NCI-H1930 (cell line): ENCODE measurements around the gene PARP12.

Experiments used
- DNase-seq, 2 experiments: peaks; one replicate each; lab custom pipeline; 2025; lab: John Stamatoyannopoulos, UW

Gene PARP12

DNA sequence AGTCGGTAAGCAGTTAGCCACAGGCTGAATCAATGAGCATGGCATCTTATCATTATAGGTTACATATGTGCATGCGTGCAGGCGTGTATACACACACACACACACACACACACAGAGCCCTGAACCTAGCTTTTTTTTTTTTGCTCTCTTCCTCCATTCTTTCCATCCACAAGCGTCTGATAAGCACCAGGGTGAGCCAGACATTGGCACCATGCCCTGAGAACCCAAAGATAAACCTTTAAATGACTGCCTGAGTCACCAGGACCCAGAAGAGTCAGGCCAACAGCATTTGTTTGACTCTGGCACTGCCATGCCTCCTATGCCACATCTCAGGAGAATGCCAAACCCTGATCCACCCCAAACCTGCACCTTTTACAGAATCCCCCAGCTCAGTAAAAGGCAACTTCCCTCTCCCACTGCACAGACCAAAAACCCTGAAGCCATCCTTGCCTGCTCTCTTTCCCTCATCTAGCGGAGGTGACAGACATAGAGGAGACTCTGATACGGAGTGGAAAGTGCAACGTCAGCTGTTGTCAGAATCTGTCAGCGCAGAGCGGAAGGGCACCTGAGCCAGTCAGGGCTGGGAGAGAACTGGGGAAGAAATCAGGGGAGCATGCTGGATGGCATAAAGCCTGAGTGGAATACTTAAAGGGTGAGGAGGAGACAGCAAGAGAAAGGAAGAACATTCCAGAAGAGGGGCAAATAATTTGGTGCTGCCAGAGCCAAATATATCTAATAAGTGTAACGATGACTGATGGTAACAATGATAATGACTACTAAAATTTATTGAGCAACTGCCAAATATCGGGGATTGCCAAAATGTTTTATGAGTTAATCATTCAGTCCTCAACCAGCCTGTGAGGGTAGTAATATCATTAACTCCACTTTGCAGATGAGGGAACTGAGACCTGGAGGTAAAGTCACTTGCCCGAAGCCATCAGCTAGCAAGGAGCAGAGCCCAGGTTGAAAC, 3.2 kb downstream of the PARP12 start:
- no peak for DNase-seq

DNA sequence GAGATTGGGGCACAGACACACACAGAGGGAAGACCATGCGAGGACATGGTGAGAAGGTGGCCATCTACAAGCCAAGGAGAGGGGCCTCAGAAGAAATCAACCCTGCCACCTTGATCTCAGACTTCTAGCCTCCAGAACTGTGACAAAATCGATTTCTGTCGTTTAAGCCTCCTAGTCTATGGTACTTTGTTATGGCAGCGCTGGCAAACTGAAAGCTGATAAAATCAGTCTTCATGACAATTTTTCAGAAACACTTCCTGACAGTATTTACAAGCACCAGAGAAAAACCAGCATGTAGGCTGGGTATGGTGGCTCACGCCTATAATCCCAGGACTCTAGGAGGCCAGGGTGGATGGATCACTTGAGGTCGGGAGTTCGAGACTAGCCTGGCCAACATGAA, 4.2 kb downstream of the PARP12 start:
- no peak for DNase-seq

DNA sequence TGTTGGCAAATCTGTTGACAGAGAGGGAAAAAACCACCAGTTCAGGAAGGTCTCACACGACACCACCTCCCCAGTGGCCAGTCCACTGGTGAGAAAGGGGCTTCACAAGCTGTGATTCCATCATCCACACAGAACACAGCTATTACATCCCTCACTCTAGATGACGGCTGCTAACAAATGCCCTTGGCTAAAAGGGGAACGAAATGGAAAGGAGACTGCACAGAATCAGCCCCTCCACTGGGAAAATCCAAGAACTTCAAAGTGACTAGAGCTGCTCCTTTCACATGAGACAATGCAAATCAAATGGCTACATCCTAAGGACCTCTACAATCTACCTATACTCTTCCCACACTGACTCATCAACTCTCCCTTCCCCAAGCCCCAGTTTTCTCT, 5.6 kb downstream of the PARP12 start:
- no peak for DNase-seq

DNA sequence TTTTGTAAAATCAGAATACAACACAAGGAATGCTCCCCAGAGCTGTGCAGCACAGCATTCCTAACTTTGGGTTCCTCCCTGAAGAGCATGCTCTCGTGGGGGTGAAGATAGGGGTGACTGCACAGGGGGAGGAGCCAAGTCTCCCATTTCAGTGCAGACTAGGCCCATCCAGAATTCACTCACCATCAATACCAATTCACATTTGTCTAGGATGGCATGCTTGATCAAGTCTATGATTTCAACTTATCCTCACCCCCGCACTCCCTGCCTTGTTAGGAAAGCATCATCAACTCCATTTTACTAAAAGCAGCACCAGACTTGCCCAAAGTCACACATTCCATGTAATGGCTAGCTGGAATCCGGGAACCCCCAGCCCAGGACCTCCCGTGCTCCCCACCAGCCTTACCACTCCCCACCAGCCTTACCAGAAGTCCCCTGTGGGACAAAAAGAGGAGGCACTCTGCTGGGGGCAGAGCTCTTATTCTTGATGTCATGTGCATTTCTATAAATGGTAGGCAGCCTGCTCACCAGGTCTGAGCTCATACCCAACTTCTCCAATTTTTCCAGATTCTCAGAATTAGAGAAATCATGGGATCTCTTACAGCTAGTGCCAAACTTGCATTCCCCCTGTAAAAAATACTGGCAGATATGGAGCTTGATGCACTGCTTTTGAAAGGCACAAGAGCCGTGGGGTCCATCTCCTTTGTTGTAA, 6.2 kb downstream of the PARP12 start:
- no peak for DNase-seq

DNA sequence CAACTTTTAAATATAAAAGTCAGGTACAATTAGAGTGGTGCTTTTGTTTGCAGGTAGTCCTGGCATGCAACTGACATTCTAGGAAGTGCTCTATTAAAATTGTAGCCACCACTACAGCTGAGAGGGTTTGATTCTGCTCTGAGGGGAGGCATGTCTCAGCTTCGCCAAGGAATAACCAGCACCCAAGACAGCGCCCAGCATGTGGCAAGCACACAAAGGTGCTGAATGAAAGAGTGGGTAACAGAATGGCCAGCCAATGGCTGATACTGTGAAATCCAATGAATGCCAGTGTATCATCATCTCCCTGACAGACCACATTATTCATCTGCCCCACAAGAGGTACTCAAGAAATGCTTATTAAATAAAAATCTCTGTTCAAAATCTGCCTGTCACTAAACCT, 6.9 kb downstream of the PARP12 start:
- no peak for DNase-seq

DNA sequence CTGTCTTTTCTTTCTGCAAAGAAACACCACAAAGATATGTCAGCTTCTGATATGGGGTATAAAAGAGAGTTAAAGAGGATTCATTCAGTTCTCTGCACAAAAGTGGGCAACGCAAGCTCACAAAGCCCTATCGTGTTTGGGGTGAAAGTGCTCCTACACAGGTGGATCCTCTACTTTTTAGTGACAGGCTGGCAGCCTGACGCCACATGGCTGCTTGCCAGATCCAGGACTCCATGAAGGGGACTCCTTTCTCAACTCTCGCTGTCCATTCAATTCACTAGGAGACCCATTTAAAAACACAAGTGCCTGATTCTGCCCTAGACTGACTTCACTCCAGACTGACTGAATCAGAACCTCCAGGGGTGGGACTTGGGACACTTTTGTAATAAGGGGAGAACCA, 8.0 kb downstream of the PARP12 start:
- DNase-seq = no peak

DNA sequence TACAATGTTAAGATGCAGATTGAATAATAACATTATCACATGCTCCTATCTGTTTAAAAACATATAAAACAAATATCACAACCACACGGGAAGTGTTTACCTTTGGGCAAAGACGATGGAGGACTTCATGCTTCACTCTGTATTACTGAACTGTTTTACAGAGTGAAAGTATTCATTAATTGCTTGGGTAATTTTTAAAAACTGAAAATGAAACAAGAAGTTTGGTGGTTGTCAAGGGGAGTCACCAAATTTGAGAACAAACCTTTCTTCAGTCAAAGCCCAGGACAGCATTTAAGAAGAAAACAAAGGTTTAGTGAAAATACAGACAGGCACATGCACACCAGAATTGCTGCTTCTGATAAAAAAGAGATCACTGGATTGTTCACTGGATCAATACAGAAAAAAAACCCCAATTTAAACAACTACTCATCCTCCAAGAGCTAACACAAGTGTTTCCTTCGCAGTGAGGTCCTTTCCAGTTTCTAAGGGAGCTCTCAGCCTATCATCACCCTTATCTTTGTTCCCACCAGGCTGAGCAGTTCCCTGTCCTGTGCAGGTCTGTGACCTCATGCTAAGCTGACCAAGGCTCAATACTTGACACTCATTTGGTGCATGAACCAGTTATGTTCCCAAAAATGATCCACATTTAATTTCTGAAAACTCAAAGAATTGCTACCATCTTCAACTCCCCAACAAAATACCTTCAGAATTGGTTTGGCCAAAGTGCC, 8.8 kb downstream of the PARP12 start:
- no peak for DNase-seq

DNA sequence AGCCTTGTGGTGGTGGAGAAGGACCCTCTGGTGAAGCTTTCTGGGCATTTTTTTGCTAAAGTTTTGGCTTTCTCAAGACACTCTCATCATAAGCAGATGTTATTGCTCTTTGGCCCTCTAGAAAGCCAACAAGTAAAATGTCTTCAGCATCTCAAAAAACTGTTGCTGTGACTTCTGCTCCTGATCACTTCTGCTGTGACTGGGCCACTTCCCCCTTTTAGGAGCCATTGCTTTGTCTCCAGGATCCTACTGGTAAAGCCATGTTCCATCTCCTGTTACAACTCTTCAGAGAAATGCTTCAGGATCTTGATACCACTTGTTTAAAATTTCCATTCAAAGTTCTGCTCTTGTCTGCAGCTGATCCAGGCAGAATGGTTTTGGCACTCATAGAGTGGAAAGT, 10.9 kb downstream of the PARP12 start:
- no peak for DNase-seq

DNA sequence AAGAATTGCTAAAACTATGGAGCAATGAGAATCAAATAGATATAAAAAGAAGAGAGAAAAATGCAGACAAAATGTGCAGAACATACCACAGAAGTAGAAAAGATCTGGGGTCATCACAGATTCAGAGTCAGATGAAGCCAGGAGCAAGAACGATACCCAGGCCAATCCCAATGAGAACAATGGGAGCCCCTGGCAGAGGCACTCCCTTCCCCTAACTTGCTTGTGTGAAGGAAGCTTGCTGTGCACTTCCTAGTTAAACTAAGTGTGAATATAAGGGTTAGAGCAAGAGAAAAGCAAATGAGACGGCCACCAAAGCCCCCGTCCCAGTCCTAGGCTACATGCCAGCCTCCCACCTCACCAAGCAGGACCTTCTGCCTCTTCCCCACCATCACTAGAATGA, 12.7 kb downstream of the PARP12 start:
- no peak for DNase-seq

DNA sequence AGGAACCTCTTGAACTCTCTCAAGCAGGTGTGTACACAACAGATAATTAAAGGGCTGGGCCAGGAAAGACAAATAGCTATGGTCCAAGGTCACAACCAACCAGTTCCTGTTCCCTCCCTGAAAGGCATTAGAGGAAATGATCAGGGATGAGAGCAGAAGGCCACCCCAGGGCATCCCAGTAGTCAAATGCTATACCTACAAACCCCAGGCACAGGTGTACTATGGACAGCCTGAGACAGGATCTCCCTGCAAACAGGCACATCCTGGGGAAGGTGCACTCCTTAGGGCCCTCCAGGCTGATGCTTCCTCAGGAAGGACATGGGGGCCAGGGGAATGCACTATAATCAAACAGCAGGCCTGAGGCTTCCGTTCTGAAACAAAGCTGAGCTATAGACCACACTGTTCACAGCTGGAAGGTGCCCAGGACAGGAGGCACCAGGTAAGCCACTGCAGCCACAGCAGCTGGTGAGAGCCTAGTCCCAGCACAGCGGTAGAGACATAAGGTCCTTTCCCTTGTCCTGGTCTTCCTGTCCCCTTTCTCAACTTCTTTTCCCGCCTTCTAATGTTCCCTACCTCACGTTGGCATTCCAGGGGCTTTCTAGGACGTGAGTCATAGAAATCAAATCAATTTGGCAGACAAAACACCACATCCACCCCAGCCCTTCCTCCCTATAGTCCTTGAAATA, 13.3 kb downstream of the PARP12 start:
- no peak for DNase-seq

DNA sequence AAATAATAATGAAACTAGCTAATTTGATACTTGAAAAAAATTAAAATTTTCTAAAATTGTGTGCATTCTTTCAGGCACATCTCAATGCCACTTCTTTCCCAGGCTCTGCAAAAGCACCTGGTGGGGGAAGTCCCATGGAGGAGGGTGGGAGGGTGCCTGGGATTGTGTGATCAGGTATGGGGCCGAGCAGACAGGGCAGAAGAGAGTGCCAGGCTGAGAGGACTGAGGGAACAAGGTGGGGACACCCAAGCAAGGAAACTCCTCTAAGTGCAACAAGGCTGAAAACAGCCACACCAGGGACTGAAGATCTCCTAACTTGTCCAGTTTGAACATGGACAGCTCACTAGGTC, 13.8 kb downstream of the PARP12 start:
- no peak for DNase-seq

DNA sequence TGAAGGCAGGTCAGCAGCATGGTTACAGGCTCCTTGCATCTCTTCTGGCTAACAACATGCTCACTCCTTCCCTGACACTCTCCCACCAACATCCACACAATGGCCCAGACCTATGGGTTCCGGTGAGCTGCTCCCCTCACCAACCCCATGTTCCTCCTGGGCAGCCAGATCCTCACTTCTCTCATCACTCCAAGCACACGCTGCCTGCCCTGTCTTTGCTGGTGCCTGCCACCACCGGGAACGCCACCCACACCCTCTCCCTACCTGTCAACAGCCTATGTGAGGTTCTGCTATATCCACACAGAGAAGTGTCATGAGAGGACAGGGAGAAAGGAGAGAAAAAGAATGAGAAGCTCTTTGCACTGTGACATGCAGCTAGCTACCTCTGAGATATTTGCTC, 14.6 kb downstream of the PARP12 start:
- no peak for DNase-seq

DNA sequence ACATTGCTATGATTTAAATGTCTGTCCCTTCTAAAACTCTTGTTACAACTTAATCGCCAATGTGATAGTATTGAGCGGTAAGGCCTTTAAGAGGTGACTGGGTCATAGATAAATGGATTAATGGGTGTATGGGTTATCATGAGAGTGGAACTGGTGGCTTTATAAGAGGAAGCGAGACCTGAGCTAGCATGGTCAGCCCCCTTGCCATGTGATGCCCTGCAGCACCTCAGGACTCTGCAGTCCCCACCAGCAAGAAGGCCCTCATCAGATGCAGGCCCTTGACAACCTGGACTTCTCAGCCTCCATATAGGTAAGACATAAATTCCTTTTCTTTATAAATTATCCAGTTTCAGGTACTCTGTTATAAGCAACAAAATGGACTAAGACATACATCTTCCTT, 15.6 kb downstream of the PARP12 start:
- no peak for DNase-seq

DNA sequence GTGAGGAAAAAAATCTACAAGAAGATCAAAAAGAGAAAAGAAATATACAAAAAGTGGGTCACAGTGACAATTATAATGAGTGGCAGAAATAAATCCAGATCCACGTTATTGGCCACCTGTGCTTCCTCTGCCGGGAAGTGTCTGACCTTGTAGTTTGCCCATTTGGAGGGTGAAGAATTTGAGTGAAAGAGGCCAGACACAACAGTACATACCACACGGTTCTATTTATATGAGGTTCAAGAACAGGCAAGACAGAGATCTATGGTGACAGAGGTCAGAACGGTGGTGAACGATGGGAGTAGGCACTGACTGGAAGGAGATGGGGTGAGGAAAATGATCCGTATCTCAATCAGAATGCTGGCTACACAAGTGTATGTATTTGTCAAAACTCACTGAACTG, 17.1 kb downstream of the PARP12 start:
- no peak for DNase-seq

DNA sequence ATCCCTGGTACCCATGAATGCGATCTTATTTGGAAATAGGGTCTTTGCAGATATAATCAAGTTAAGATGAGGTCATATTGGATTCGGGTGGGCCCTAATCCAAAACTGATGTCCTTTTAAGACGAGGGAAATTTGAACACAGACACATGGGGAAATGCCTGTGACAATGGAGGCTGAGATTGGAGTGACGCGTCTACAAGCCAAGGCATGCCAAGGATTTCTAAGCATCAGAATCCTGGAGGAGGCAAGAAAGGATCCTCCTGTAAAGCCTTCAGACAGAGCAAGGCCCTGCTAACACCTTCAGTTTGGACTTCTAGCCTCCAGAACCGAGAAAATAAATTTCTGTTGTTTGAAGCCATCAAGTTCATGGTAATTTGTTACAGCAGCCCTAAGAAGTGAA, 18.5 kb downstream of the PARP12 start:
- DNase-seq = no peak

DNA sequence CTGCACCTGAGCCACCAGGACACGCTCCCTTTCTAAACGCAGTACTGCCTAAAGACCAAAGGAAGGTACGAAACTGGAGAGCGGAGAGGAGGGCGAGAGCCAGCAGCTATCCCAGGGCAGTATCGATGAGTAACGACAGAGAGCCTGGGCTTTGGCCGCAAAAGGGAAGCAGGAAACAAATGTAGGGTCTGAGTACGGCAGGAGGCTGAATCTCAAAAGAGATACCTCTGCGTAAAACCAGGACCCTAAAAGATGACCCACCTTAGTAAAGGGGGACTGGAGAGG, 20.4 kb downstream of the PARP12 start:
- no peak for DNase-seq

DNA sequence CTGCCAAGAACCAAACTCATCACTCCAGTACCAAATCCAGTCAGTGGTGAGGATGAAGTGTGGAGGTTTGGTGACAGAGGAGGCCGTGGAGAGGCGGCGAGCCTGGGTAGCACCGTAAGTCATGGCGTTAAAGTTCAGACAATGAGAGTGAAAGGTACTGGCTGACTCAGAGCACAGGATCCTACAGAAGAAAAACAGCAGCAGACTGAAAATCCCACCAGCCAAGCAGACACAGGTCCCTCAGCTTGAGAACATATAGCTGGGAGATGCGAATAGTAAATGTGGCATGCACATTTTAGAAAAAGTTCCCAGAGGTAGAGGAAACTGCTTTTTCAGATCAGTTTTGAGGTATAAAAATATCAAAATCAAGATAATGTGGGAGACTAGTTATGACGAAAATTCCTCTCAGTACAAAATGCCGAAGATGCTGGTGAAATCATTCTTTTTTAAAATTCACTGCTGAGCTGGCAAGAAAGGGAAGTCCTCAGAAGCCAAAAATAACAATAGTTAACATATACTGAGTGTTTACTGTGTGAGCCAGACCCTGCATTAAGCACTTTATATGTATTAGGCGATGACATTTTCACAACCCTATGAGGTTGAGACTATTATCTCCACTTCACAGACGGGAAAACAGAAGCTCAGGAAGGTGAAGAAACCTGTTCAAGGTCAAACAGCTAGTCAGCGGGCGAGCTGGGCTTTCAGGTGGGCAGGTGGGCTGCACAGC, 20.9 kb downstream of the PARP12 start:
- DNase-seq = no peak

DNA sequence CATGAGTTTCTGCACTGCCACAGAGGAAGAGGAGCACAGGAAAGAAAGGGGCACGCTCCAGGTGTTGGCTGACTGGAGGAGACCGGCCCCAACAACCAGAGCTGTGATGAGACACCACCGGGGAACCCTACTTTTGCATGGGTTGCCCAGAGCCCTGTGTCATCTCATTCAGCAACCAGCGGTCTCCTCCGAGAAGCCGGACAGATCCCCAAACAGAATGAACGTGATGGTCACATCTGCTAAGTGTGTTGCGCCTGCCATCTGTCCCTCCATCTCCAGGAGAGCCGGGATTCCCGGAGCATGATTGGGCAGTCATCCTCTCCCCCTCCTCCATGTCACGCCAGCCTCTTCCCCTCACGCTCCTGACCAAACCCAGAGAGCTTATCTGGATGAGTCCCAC, 22.9 kb downstream of the PARP12 start:
- no peak for DNase-seq

DNA sequence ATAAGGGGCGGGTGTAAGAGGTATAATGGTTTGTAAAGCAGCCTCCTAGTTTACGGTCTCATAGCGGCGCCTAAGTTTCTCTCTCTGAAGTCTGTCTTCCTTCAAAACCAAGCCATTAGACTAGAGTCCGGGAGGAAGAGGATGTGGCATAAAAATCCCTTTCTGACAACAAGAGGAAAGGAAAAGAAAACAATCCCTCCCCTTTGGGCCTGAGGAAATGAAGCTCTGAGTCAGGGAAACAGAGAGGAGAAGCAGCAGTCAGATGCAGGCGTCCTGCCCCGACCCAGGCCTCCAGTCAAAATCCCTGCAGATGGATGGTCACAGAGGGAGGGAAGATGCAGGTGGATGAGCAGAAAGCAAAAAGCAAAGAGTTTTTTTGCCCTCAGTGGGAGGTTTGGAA, 23.7 kb downstream of the PARP12 start:
- DNase-seq = no peak

DNA sequence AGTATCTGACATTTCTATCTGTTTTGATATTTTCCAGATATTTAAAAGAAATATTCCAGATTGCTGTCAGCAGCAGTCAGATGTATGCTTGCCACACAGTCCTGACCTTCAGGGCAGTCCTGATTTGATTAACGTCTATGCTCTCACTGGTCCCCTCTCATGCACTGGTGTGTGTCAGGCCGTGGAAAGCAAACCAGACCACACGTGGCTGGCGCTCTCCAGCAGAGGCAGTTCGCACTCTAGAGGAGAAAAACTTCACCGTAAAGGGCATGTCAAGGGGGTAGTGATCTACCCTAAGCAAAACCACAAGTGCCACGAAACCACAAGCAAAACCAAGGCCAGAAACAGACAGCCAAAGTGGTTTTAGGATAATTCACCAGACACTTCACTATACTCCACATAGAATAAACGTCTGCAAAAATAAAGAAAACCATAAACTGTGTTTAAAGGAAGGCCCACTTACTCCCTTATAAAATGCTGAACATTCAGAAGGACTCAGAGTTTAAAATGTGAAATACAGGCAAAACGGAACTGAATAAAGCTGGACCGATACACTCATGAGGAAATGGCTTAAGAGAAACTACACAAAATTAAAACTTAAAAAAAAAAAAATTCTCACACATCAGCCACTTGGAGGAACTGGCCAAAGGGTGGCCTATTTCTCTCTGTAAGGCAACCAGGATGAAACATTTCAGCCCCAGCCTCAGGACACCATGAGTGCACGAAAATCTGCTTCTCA, 26.4 kb downstream of the PARP12 start:
- no peak for DNase-seq
